Measurements from ENCODE around the gene ROBO2. TPM values are rescaled to one million over a fixed set of nuclear protein-coding genes. Genes with fewer than 3 reads are reported as not detected.

Gene ROBO2
- polyA plus RNA-seq, 2 of the 4 experiments (the other 2 are of a cell fraction): 0.04 TPM; not detected in 1

- Histone ChIP-seq H3K4me1 (no peaks in the 10 kb centered on the region), H3K27ac (no peak overlapping the region), H3K4me2 (no peak overlapping the region), H3K4me3 (no peak overlapping the region), H3K9me3 (no peaks in the 10 kb centered on the region)
- POLR2A ChIA-PET: no interaction called here
- FAIRE-seq (no peak), DNase-seq (ENCODE audit: low read depth in 1 of 2, low spot score in 1 of 2) (no peak), ATAC-seq (no peak)
- TF ChIP-seq NPAS2 (CRISPR knock-in tag; IDR thresholded peaks at IDR 0.05; ENCODE audit: borderline replicate concordance) (no peak), BCL3 (IDR thresholded peaks at IDR 0.05) (no peak), RFX5 (IDR thresholded peaks at IDR 0.05) (no peak), REST (IDR thresholded peaks at IDR 0.05) (no peak), NR3C1 (IDR thresholded peaks at IDR 0.05) (no peak), HEYL (CRISPR knock-in tag; IDR thresholded peaks at IDR 0.05) (no peak), E2F6 (IDR thresholded peaks at IDR 0.05; ENCODE audit: borderline replicate concordance, low read depth) (no peak), GATA3 (IDR thresholded peaks at IDR 0.05; ENCODE audit: borderline replicate concordance) (no peak), ESRRA (IDR thresholded peaks at IDR 0.05; ENCODE audit: borderline replicate concordance, low read length) (no peak), HOXB5 (CRISPR knock-in tag; IDR thresholded peaks at IDR 0.05) (no peak), ZFP36 (IDR thresholded peaks at IDR 0.05; ENCODE audit: borderline replicate concordance, partially characterized antibody) (no peak), HDAC2 (IDR thresholded peaks at IDR 0.05) (no peak), EHMT2 (IDR thresholded peaks at IDR 0.05; ENCODE audit: low read depth) (no peak), RCOR1 (IDR thresholded peaks at IDR 0.05; ENCODE audit: low read depth, low read length) (no peak), JUNB (IDR thresholded peaks at IDR 0.05) (no peak), FOSL2 (IDR thresholded peaks at IDR 0.05) (no peak), FOSL2 (CRISPR knock-in tag; IDR thresholded peaks at IDR 0.05) (no peak), NFE2L2 (conservative IDR thresholded peaks at IDR 0.05; ENCODE audit: low read length) (no peak)
- CTCF ChIA-PET: interaction anchor here (1.5 kb wide), 1 partner anchor 211 kb away, joined by 5 read pairs; no protein-coding TSS in a partner anchor
- whole genome bisulfite sequencing (ENCODE audit: missing lambda C conversion rate): 52% methylated on average over 17 of the region's 17 CpGs
Measured at GRCh38 chr3:77248420-77248819, 208.5 kb downstream of the ROBO2 start.

GRCh38 chr3:77251136-77251535 is 211.2 kb downstream of the ROBO2 start:
- POLR2A ChIA-PET: no interaction called here
- CTCF ChIA-PET: interaction anchor here (0.8 to 1.2 kb wide), 3 partner anchors 32 to 260 kb away, joined by 3 read pairs; no protein-coding TSS in a partner anchor
- no peak overlapping the region for H3K27ac ChIP-seq
- no peaks in the 10 kb centered on the region for H3K9me3 ChIP-seq
- 0% methylated on average over 7 of the region's 7 CpGs for WGBS (ENCODE audit: missing lambda C conversion rate)
- no peak overlapping the region for H3K4me2 ChIP-seq
- no peak for FAIRE-seq
- no peak for DNase-seq (ENCODE audit: low read depth in 1 of 2, low spot score in 1 of 2)
- no peak for ATAC-seq
- no peak for TF ChIP-seq JUN (IDR thresholded peaks at IDR 0.05)
- TF ChIP-seq RCOR1 (IDR thresholded peaks at IDR 0.05; ENCODE audit: low read depth, low read length): no peak
- no peak for TF ChIP-seq CHD2 (IDR thresholded peaks at IDR 0.05; ENCODE audit: low read length, partially characterized antibody)
- no peak for TF ChIP-seq PBX3 (IDR thresholded peaks at IDR 0.05)
- no peak for TF ChIP-seq ZSCAN20 (CRISPR knock-in tag; IDR thresholded peaks at IDR 0.05)
- TF ChIP-seq MYC (IDR thresholded peaks at IDR 0.05; ENCODE audit: borderline replicate concordance, low read length): no peak
- H3K4me1 ChIP-seq: no peaks in the 10 kb centered on the region
- no peak overlapping the region for H3K4me3 ChIP-seq
